Germinal center (tissue), 1 donor: ENCODE results near the gene PHACTR3.

Experiments
- DNase-seq: peaks from one replicate; pipeline ENCODE4 v3.0.0; 2012; ENCODE audit warnings: mixed read lengths, low spot score

Gene PHACTR3

DNA sequence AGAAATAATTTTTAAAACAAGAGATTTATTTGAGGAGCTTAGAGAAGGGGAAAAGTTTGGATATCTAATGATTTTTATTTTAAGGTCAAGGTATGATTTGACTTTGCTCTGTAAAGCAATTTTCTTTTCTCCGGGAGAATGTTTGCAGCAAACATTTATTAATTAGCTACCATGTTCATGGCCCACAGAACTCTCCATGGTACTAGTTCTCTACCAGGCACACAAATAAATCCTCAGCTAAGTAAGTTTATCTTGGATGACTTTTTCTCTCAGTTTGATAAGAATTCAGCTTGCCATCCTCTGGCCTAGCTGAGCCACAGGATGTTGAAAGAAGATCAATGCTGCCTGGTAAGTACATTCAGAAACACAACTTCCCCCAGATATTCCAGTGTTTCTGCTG lies 94.3 kb downstream of the PHACTR3 start:
- DNase-seq: no peak

- DNase-seq: no peak
Observed at GRCh38 chr20:59701236-59701635, 96.9 kb downstream of the PHACTR3 start.

DNA sequence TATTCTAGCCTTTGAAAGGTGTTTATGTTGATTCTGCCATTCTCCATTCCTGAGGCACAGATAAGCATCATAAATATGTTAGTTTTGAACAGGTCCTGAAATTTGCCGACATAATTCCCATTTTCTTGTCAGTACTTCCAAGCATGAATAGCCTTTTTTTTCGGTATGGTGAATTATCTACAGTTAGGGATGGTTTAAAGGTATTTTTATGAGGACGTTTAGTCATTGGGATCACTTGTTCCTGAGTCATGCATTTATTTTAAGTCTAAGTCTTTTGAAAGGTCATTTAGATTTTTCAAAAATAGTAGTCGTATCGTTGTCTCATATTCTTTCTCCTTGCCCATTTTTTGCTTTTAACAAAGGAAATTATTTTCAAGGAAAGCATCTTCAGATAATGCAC lies 98.7 kb downstream of the PHACTR3 start:
- no peak for DNase-seq

GRCh38 chr20:59705651-59706399 lies 101.5 kb downstream of the PHACTR3 start:
- no peak for DNase-seq

DNA sequence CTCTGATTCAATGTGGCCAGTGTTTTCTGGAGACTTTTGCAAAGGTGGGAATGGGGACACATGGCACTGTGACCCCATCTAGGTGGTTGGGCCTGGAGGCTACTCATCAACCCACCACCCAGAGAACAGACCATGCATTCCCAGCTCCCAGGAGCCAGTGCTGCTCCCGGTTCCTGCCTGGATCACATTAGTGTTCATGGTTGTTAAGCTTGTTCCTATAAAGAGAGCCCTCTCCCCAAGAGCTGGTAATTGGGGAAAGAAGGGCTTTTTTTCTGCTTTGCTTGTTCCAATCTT lies 102.0 kb downstream of the PHACTR3 start:
- DNase-seq: no peak

DNA sequence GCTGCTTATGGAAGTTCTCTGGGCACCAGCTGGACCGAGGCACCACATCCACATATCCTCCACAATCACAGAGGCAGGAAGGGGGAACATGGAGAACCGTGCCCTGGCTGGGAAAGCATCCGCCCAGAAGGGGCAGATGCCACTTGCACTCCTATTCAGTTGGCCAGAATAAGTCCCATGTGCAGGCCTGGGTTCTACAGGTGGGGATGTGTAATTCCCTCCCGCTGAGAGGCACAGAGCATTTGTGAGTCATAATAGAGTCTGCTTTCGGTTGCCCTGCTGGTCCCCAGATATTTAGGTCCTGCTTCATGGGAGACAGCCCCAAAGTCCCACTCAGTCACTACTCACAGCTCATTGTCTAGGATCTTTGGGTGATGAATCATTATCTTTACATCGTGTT lies 104.0 kb downstream of the PHACTR3 start:
- DNase-seq: no peak

DNA sequence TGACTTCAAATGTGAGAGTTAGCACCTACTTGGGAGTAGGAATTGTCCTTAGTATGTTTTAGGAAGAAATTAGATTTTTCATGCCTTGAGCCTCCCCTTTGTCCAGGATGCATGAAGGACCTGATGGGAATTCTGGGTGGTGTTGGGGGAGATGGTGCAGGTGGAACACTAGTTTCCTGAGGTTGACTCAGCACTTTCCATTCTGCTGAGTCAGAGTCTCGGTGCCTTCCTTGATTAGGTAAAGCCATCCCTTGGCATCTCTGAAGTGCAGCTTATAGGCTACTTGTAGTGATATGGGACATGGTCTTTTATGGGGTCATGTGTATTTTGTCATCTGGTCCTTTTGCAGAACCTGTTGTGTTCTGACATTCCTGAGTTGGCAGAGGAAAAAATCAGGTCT lies 105.3 kb downstream of the PHACTR3 start:
- no peak for DNase-seq

DNA sequence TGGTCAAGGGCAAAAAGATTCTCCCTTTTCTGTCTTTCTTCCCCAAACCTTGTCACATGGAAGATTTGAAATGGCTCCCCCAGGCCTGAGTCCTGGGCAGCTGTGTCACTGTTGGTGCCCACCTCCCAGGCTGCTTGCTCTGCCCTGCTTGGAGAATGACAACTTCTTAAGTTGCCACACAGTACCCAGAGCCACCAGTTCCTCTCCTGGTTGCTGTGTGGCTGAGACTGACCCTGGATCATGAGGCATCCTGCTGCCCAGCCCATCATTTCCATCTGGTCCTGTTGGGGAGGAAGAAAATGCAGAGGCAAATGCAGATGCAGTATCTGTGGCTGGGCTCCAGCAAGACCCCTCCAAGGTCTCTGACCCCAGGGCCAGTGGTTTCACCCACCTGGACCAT lies 113.7 kb downstream of the PHACTR3 start:
- DNase-seq: no peak

DNA sequence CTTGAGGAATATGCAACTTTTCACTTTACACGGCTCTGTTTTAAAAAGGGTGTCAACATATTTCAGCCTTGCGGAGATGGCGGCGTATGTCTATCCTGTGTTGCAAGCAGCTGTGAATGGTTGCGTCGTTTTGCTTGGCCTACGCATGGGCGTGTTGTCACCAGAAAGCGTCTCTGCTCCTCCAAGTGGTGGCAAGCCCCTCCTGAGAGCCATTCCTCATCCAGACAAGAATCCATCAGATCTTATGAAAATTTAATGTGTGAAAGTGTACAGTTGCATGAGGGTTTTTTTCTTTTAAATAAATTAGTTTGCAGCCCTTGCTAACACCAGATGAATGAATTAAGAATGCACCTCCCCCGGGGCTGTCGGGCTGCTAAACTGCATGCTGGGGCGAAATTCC lies 114.4 kb downstream of the PHACTR3 start:
- no peak for DNase-seq

GRCh38 chr20:59720013-59720412 lies 115.7 kb downstream of the PHACTR3 start:
- DNase-seq: no peak

- DNase-seq: no peak
Observed at GRCh38 chr20:59721386-59721785, 117.0 kb downstream of the PHACTR3 start.

DNA sequence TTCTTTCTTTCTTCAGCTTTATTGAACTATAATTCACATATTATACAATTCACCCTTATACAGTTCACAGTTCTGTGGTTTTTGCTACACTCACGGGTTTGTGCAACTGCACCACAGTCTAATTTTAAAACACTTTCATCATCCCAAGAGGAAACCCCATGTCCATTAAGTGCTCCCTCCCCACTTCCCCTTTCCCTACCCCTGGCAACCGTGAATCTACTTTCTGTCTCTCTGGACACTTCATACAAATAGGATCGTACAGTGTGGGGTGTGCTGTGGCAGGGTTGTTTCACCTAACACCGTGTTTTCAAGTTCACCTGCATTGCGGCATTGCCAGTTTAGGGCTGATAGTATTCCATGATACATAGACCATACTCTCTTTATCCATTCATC lies 118.8 kb downstream of the PHACTR3 start:
- no peak for DNase-seq

- no peak for DNase-seq
Observed at GRCh38 chr20:59723607-59724456, 119.5 kb downstream of the PHACTR3 start.

DNA sequence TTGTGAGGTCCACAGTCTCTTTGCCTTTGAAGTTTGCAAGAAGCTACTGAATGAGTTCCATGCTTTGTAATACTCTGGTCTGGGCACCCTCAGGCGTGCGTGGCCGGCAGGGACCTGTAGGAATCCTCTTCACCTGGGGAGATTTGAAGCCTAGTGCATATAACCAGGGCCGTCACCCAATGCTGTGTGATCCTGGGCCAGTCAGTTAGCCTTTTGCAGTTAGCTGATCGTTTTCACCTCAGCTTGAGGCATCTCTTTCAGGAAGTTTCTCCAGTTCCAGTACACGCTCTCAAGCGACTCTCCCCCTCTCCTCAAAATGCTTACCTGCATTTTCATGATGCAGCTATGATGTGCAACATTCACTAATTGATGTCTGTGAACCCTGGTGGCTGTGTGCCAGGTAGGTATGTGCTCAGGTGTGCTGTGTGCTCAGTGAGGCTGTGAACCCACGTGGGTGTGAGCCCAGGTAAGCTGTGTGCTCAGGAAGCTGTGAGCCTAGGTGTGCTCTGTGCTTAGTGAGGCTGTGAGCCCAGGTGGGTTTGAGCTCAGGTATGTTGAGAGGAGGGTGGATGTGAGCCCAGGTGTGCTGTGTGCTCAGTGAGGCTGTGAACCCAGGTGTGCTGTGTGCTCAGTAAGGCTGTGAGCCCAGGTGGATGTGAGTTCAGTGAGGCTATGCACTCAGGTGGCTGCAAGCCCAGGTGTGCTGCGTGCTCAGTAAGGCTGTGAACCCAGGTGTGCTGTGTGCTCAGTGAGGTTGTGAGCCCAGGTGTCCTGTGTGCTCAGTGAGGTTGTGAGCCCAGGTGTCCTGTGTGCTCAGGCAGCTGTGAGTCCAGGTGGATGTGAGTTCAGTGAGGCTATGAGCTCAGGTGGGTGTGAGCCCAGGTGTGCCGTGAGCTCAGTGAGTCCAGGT lies 120.4 kb downstream of the PHACTR3 start:
- DNase-seq: no peak

GRCh38 chr20:59725476-59726280 lies 121.3 kb downstream of the PHACTR3 start:
- no peak for DNase-seq

DNA sequence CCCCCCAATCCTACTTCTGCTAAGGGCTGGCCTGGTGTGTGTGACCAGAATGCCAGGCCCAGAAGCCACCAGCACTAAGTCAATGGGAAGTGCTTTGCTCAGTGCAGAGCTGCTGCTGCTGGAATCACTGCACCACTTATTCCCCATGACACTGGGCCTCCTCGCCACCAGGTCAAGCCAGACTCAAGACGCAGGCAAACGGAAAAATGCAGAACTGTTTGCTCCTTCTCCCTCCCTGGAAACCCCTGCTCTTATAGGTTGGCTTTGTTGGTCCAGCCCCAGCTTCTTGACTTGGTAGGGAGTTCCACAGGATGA lies 121.9 kb downstream of the PHACTR3 start:
- no peak for DNase-seq

DNA sequence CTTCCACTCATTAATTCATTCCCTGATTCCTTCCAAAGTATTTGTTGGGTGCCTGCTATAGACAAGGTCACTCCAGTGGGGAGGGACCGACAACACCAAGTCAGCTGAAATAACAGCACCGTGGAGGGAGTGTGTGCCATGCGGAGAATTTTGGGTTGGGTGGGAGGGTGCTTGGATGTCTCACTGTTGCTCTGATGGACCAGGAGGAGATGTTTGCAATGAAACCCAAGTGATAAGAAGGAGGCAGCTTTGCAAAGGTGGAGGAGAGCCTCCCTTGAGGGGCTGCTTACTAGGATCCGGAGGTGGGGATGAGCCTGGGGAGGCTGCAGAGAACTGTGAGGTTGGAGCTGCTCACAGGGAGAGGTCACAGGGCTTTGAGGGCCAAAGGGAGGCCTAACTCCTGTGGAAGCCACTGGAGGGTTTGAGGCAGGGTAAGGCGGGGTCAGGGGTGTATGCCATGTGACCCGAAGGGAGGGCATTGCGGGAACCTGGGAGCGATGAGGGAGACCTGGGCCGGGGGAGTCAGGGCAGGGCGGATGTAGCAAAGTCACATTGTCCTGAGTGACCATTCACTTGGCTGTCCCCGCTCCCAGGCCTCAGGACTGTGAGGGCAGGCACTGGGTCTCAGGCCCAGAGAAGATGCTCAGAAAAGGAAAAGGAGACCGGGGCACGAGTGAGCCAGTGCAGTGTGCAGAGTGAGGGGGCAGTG lies 124.5 kb downstream of the PHACTR3 start:
- no peak for DNase-seq

GRCh38 chr20:59729506-59729905 lies 125.2 kb downstream of the PHACTR3 start:
- no peak for DNase-seq

DNA sequence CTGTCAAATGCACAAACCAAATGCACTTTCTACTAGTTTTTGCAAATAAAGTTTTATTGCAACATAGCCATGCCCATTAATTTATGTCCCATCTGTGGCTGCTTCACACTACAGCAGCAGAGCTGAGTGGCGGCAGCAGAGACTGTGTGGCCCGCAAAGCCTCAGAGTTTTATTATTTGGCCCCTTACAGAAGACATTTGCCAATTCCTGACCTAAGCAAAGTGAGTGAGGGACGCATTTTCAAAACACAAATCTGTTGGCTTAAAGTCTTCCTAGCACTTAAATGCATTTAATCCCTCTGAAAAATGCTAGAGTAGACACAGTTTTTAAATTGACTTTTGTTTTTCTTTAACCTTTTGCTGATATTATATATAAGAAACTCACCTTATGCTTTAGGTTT lies 126.4 kb downstream of the PHACTR3 start:
- no peak for DNase-seq

DNA sequence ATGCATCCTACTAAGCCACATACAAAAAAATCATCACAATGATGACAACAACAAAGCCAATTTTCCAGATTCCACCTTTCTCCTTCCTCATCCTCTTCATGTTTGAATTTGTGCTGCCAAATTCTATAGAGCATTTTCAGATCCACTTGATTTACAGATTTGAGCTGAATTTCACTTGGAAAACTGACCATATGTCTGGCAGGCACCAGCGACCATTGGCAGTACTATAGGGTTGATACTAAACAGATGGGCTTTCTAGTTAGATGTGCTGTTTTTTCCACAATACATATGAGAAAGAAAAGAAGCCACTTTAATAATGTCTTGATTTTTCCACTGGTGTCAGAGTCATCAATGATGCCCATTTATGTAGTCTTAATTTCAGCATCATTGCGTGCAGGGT lies 127.0 kb downstream of the PHACTR3 start:
- DNase-seq: no peak

DNA sequence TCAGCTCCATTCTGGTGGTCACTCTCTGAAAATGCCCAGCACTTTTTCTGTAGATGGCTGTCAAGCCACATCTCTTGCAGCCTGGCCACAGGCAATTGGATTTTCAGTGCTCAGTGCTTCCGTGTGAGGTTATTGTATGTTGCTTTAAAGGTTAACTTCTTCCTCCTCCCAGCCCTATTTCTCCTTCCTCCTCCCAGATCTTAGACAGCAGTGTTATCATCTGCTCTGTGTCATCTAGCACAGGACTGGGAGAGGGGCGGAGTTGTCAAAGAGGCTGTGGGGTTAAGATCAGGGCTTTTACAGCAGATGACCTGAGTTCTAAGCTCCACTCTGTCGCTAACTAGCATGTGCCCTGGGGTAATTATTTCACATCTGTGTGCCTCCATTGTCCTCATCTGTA lies 129.0 kb downstream of the PHACTR3 start:
- no peak for DNase-seq
